GM18861 (cell line): ENCODE data around the gene MBD2.
A peak's percentile ranks its signal among the peaks of the same experiment; 100 is the strongest.
"Not testable (repeated sequence)": the region's sequence is repeated elsewhere in the genome, so short reads cannot be mapped to it uniquely, and the experiment has no call there.

Experiments used
- ATAC-seq: cut with Tn5 transposase; IDR thresholded peaks from one replicate; pipeline ENCODE4 v1.9.1; 2021; ENCODE audit not compliant: unreplicated experiment

Gene MBD2

GRCh38 chr18:54238173-54238936, 13.9 kb upstream of the MBD2 start:
- ATAC-seq: no peak

GRCh38 chr18:54235871-54236270, 11.4 kb upstream of the MBD2 start:
- ATAC-seq: no peak

GRCh38 chr18:54233747-54234146, 9.3 kb upstream of the MBD2 start:
- no peak for ATAC-seq

- no peak for ATAC-seq
These were observed 8.8 kb upstream of the MBD2 start for GRCh38 chr18:54233228-54233625.

- no peak for ATAC-seq
These were observed 8.2 kb upstream of the MBD2 start for GRCh38 chr18:54232485-54233227.

- no peak for ATAC-seq
These were observed 5.1 kb upstream of the MBD2 start for GRCh38 chr18:54229421-54230059.

GRCh38 chr18:54228364-54228763, 3.9 kb upstream of the MBD2 start:
- no peak for ATAC-seq

- ATAC-seq: peak; percentile 12
These were observed 764 bp downstream of the MBD2 start for GRCh38 chr18:54223568-54224241.

GRCh38 chr18:54222922-54223567, 1.4 kb downstream of the MBD2 start:
- ATAC-seq: peak; percentile 35

GRCh38 chr18:54220406-54220805, 4.1 kb downstream of the MBD2 start:
- no peak for ATAC-seq

- not testable (repeated sequence) for ATAC-seq
These were observed 5.7 kb downstream of the MBD2 start for GRCh38 chr18:54218803-54219202.

- no peak for ATAC-seq
These were observed 6.2 kb downstream of the MBD2 start for GRCh38 chr18:54218299-54218698.

- peak; percentile 38 for ATAC-seq
These were observed 6.8 kb downstream of the MBD2 start for GRCh38 chr18:54217624-54218023.

GRCh38 chr18:54215069-54215468, 9.4 kb downstream of the MBD2 start:
- no peak for ATAC-seq

GRCh38 chr18:54210463-54210862, 14.0 kb downstream of the MBD2 start:
- ATAC-seq: peak; percentile 33

GRCh38 chr18:54209471-54210180, 14.8 kb downstream of the MBD2 start:
- peak; percentile 83 for ATAC-seq

- no peak for ATAC-seq
These were observed 18.0 kb downstream of the MBD2 start for GRCh38 chr18:54206447-54206846.

- no peak for ATAC-seq
These were observed 18.5 kb downstream of the MBD2 start for GRCh38 chr18:54205959-54206358.

- not testable (repeated sequence) for ATAC-seq
These were observed 19.0 kb downstream of the MBD2 start for GRCh38 chr18:54205448-54205847.

GRCh38 chr18:54204883-54205282, 19.6 kb downstream of the MBD2 start:
- ATAC-seq: no peak
